Left cardiac atrium (tissue), 4 donors: Measurements from ENCODE around the gene APP. TPM values are rescaled to one million over a fixed set of nuclear protein-coding genes. Genes with fewer than 3 reads are reported as not detected.
"Not testable (repeated sequence)": the region's sequence is repeated elsewhere in the genome, so short reads cannot be mapped to it uniquely, and the experiment has no call there.

ENCODE experiments used
- ATAC-seq, 2 donors: fragments of 200-7000 bp; cut with Tn5 transposase; one replicate each; pipeline ENCODE4 v1.9.1; 2020; ENCODE audit warnings: mild to moderate bottlenecking in 2 of 2, moderate library complexity in 2 of 2
- DNase-seq: peaks from one replicate; pipeline ENCODE4 v3.0.0-alpha.2; 2020
- intact Hi-C, 2 donors: fragments of 100-400 bp; cut with DNase I; formaldehyde crosslinking; loops; one replicate each; pipeline versions ENCODE4 v1.14.1 to v1.15.1; 2022 to 2023
- total RNA-seq, 2 donors: library from RNA; stranded (reverse); fragmentation: NEBNext Ultra II Directional; extraction: Animal tissue kit (Norgen Biotek cat#: 25700); gene quantifications; one replicate each; pipeline ENCODE4 v1.2.1, GENCODE V29; 2021
- donor health status: DM: no; HTN: yes; CAD: no.
- donor health status: DM: no; HTN: yes; CAD: no; lungs with severe emphysema.
- donor health status: DM: yes; HTN: yes; CAD: no.
- donor health status: Dilated cardiomyopathy.

Gene APP
- total RNA-seq, 2 donors from 2014 or later = 385 to 445 TPM

DNA sequence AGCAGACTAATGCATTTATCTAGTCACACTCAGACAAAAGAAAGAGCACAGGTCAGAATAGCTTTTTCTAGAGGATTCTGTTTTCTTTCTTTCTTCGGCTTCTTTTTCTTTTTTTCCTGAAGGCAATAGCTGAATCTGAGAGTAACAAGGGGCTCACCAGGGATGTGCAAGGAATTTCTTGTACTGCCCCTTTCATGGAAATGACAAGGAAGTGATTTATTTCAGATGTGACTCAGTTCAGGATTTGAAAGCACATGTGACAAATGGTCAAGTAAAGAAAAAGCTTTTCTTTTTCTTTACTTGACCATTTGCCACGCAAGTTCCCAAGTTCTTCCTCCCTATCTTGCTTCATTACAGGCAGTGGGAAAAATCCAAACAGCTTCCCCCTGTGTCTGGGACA, 233.8 kb downstream of the APP start:
- no peak for DNase-seq
- intact Hi-C loops = no loop called here
- no peak for ATAC-seq

DNA sequence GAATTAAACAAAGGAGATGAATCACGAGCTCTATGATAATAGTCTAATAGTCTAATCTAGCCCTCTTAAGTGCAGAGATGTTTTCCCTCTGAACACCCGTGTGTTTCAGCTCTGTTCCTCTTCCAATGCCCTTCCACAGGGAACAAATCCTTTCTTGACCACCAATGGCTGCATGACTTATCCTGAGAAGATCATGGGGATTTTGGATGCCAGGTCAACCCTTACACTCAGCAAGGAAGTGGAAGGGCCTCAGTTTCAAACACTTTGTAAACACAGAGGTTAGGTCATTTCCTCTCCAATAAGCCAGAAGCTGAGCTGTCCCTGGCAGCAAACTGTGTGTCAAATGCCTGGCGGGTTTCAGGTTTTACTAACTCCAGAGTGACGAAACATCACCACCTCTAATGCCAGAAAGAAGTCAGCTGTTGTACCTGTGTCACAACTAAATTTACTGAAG, 235.8 kb downstream of the APP start:
- ATAC-seq = peak; percentile 89 to 94
- DNase-seq = peak; percentile 81
- intact Hi-C loops = no loop called here

DNA sequence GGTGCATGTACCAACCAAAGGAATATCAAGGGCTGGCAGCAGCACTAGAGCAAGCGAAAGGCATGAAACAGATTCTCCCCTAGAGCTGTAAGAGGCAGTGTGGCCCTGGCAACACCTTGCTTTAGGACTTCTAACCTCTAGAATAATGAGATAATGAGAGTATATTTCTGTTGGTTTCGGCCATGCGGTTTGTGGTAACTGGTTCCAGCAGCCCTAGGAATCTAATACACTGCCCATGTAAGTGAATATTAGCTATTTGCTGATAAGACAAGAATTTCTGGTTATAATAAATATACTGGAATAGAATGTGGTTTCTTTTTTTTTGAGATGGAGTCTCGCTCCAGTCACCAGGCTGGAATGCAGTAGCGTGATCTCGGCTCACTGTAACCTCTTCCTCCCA, 236.4 kb downstream of the APP start:
- ATAC-seq = no peak
- no peak for DNase-seq
- intact Hi-C loops = no loop called here

DNA sequence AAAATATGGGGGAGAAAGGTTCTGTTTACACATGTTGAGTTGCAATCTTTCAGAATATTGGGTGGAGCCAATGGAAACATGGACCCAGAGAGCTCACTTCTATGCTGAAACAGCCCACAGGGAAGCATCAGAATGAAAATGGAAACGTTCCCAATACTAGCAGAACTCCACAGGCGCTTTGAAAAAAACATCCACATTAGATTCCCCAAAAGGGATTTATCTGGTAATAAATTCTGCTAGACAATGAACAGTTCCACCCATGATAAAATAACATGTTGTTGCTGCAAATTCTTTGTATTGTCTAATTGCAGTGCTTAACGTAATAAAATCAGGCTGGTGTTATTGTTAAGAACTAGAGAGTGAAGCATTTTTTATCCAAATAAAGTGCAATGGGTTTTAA, 238.8 kb downstream of the APP start:
- intact Hi-C loops = no loop called here
- ATAC-seq (no peak), DNase-seq (no peak)

DNA sequence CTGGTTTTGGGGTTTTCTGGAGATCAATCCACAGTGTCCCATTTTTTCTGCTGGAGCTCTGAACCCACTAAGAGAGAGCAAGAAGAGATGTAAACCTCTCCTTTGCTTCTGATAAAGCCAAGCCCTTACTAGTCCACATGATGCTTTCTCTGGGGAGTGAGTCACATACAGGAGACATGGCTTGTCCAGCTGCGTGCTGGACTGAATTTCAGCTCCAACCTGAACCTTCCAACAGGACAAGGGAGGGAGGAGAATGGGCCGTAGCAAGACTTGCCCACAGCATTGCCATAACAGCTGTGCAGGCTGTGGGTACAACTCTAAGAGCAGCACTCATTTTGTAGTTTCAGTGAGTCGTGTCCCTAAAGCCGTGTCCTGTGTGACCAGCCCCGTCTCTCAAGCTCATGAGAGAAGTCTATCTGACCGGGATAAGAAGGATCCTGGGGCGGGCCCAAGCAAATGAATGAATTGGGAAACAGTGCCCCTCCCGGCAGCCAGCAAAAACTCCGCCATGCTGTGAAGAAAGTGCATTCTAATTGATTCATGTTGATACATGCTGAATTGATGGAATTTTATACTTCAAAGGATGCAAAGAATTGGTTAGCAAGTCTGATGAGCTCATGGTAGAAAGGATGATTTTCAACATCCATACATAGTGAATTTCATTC, 240.6 kb downstream of the APP start:
- peak in 1 of 2 donors; percentile 39 for ATAC-seq
- intact Hi-C loops = no loop called here
- DNase-seq = no peak

DNA sequence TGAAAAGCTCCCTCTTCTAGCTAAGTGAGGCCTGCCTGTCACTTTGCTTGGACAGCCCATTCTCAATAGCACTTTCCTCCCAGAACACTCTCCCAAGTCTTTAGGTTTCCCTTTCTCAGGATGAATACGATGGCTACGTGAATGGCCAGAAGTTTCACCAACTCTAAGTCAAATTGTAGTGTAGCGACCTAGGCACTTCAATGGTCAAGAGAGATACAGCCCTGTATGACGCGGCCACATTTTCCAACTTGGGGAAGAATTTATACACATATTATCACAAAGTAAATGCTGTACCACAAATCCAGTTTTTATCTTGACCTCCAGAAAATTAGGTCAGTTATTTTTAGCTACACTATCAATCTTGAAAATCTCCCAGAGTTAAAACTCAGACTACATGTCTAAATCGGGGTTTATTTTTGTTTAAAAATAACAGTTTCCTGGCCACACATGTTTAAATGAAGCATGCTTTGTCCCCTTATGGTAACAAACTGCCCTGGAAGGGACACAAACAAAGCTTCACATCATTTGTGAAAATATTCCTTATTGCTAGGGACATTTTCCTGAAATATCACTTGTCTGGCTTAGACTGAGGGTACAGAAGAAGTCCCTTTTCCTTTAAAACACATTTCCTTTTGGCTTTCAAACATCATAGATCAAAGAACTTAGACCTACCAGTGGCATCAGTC, 243.2 kb downstream of the APP start:
- intact Hi-C loops = no loop called here
- DNase-seq (no peak), ATAC-seq (no peak)

DNA sequence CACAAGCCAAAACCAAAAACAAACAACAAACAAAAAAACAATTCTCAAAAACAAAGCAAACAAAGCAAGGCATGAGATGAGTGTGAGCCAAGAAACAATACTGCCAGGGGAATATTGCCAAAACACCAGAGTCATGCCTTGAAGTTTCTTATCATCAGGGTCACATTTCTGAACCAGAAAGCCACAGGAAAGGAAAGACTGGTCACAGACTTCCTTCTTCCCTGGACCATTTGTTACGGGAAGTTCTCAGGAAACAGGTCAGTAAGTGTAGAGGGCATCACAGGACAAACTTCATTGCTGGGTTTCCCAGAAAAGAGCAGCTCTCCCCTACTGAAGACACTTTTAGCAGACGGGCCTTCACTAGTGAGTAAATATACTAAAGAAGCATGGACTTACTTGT, 244.6 kb downstream of the APP start:
- intact Hi-C loops = no loop called here
- no peak for DNase-seq
- peak; percentile 75 to 83 for ATAC-seq

DNA sequence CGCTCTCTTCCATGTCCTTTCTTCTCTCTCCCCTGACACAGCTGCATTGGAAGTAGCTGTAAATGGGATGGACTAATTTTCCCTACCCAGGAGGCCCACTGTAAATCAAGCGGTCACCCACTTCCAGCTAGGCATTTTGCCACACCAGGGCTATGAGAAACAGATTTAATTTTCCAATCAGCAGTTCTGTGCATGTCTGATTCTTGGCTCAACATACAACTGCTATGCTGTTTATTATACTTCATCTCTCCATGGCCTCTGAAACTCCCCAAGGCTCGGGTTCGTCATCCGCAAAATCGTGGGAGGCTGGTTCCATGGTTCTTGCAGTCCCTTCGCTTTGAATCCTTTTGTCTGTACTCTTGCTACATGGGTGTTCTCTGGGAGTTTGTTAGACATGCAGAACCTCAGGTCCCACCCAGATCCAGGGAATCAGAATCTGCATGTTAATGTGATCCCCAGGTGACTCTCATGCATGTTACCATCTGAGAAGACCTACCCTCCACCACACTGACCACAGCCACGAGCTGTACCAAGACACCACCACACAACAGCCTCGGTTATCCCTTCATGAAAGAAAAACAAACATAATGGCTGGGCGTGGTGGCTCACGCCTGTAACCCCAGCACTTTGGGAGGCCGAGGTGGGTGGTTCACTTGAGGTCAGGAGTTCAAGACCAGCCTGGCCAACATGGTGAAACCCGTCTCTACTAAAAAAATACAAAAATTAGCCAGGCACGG, 245.3 kb downstream of the APP start:
- no peak for DNase-seq
- intact Hi-C loops = no loop called here
- ATAC-seq = peak; percentile 17 to 22

DNA sequence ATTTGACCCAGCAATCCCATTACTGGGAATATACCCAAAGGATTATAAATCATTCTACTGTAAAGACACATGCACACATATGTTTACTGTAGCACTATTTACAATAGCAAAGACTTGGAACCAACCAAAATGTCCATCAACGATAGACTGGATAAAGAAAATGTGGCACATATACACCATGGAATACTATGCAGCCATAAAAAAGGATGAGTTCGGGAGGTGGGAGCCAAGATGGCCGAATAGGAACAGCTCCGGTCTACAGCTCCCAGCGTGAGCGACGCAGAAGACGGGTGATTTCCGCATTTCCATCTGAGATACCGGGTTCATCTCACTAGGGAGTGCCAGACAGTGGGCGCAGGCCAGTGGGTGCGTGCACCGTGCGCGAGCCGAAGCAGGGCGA, 252.4 kb downstream of the APP start:
- intact Hi-C loops, ATAC-seq: not testable (repeated sequence)

DNA sequence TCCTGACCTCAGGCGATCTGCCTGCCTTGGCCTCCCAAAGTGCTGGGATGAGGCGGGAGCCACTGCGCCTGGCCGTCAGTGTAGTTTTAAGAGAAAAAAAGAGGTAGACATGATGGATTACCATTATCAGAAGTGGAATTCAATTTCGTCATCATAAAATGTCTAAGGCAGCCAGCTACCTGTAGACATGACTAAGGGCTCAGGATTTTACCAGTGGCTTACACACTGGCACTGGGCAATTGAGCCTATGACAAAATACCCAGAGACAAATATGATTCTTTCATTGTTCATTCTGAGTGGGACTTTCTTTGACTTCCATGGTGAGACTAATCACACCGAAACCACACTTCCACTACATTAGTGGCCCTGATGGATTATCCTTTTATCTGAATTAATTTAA, 254.3 kb downstream of the APP start:
- intact Hi-C loops = no loop called here
- DNase-seq (no peak), ATAC-seq (no peak)

More for the DNA sequence above, 252.4 kb downstream of the APP start:
- DNase-seq = not testable (repeated sequence)

DNA sequence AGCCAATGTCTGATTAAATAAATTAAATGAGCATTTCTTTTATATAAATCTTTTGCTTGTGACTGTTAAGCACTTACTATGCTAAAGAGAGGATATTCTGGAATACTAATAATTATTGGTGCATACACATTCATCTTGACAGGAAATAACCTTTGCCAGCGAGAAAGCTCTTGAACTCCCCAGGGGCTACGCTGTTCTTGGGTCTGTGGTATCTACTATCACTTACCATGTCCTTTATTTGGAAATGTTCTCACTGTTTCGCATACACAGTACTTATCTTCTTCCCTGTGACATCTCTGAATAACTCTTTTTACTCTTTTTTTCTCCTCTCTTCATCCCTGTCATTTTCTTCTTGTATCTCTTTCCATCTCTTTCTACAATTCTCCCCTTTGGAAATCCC, 257.1 kb downstream of the APP start:
- intact Hi-C loops = no loop called here
- DNase-seq = no peak
- peak in 1 of 2 donors; percentile 35 for ATAC-seq

DNA sequence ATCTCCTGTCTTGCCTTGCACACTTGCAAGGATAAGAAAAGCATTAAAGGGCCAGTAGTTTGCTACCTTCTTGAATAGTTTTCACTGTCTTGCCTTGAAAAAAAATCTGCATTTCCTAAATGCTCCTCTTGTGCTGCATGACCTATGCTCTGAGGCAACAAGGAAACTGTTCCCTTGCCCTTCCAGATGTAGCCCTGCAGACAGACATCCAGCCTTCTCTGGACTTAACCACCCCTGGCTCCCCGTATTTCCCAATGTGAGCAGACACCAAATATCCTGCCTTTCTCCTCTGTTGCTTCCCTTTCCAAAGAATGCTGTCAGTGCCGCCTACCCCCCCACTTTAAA, 258.2 kb downstream of the APP start:
- intact Hi-C loops = no loop called here
- ATAC-seq = no peak
- DNase-seq = no peak

DNA sequence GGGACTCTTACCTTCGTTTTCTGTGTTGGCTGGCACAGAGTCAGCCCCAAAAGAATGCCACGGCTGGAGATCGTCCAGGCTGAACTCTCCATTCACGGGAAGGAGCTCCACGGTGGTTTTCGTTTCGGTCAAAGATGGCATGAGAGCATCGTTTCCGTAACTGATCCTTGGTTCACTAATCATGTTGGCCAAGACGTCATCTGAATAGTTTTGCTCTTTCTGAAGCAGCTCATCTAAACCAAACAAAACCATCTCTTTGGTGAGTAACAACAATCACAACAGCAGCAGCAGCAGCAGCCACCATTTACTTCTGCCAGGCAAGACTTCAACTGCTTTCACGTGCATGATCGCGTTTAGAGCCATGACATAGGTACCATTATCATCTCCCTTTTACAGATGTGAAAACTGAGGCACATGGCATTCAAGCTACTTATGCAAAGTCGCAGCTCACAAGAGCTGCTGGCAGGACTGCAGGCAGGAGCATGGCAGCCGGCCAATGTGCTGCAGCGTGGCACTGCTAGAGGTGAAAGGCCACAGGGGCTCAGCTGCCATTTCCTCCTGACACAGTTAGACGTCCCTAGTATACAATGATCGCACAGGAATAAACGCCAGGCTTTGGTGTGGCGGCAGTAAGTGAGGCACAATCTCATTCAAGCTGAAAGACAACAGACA, 258.7 kb downstream of the APP start:
- intact Hi-C loops = no loop called here
- ATAC-seq = peak in 1 of 2 donors; percentile 57
- no peak for DNase-seq

DNA sequence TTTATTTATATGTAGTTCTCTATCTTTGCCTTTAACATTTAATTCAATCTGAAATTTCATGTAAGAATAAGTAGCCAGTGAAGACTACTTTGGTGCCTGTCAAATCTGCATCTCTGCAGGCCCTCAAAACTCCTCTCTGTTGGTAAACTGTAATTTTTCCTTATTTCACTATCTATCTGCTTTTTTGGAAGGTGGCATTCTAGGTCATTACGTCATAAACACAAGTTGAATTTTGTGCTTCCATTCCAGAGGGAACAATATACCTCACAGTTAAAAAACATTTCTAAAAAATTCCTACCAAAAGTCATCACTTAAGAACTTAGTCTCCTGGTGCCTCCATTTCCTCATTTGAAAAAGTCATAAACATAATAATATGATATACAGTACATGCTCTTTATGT, 259.8 kb downstream of the APP start:
- ATAC-seq (no peak), DNase-seq (no peak)
- intact Hi-C loops = no loop called here

DNA sequence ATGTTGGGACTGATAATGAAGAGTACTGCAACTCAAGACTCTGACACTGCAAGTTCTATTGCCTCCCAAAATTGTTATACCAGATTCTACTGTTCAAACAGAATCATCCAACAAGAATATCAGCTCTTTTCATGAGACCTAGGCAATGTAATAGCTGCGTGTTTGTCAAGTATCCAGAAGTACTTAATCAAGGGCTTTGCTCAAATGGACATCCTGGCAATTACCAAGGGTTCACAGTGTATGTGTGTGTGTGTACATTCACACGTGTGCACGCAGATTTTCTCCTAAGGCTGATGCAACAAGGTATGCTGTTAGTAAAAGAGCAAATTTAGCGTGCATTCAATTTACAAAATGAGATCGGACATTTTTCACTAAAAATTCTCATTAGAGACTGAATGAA, 261.2 kb downstream of the APP start:
- DNase-seq = no peak
- no peak for ATAC-seq
- intact Hi-C loops = no loop called here

DNA sequence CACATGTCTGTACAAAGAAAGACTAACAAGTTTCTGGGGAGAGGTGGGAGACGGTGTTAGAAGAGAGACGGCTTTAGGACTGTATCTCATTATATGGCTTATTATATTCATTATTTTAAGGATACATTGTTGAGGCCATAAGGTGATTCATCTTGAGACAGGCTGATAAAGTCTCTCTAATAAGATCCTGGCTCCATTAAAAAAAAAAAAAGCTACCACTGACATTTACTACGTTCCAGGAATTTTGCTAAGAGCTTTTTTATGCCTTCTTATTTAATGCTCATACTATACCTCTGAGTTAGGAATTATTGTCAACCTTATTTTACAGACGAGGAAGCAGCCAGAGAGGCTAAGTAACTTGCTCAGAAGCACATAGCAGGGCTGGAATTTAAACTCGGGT, 262.1 kb downstream of the APP start:
- no peak for DNase-seq
- intact Hi-C loops = no loop called here
- no peak for ATAC-seq

DNA sequence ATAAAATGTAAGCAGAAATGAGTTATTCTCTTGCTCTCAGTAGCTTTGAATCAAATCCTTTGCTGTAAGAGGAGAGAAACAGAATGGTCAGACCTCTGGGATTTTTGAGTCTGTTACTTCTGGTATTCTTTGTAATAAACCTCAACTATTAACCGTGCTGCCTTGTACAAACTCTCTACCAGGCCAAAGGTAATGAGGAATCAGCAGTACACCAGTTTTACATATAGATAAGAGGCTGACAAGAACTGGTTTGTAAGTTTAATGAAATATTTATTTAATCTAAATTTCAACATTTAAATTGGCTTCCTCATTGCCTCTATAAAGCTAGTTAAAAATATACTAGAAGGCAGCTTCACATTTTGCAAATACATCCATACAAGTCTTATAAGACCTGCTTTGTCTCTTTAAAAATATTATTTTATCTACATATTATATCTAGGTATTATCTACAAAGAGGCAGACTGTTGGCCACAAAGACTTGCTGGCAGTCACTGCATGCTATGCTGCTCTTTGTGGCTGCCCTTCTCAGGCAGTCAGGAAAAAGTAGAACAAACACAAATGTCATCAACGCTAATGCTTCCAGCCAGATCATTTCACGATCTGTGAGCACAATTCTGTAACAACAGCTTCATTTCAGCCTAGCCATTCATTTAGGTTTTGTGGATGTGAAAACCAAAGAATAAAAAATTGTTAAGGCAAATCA, 262.8 kb downstream of the APP start:
- intact Hi-C loops = no loop called here
- no peak for DNase-seq
- ATAC-seq = peak in 1 of 2 donors; percentile 42

DNA sequence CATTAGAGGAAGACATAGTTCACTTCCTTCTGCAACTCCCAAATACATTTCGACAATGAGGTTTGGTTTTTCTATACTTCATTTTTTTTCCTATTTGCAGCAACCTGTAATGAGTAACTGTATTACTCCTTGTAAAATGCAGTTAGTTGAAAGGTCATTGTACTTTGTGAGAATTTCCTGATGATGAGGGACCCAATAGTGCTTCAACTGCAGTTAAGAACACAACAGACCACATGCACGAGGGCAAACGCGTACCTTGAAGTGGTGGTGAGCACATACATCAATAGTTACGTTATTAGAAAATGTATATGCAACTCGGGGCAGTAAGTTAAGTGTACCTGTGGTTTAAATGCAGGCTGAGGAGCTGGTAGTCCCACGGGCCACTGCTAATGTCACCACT, 264.0 kb downstream of the APP start:
- no peak for ATAC-seq
- intact Hi-C loops = no loop called here
- no peak for DNase-seq

DNA sequence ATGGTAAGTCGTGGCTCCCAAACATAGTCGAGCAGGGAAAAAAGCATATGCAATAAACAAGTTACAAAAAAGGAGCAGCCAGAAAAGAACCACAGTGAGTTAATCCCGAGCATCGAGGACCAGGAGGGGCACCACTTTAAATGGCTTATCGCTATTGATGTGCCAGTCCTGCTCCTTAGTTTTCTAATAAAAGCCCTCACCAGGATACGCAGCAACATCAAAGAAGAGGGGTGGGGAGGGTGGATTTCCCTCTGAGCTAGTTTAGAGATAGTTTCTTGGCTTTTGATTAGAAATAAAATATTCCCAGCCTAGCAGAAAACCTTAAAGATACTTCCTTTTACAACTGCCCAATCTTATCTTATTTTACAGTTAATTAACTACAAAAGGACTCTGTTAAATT, 265.4 kb downstream of the APP start:
- ATAC-seq = no peak
- intact Hi-C loops = no loop called here

More for the DNA sequence above, 265.4 kb downstream of the APP start:
- DNase-seq = no peak
